ENCODE results near the gene PIGR.

GRCh38 chr1:206929524-206929923, 16.7 kb downstream of the PIGR start:
- TF ChIP-seq CTCF (IDR thresholded peaks at IDR 0.05), result no peak
- TF ChIP-seq POLR2AphosphoS5 (IDR thresholded peaks at IDR 0.05; ENCODE audit: insufficient read depth in 1 of 2, low read depth in 1 of 2), result no peak

Data from vagina (tissue), 2 donors.